NCI-H146 (cell line): ENCODE results near the gene FBXO24.

Experiments
- DNase-seq: peaks from one replicate; lab custom pipeline; 2025; lab: John Stamatoyannopoulos, UW

FBXO24 gene

GRCh38 chr7:100590077-100590737 is 4.1 kb downstream of the FBXO24 start:
- no peak for DNase-seq

- no peak for DNase-seq
These were observed 5.5 kb downstream of the FBXO24 start for GRCh38 chr7:100591596-100591995.

GRCh38 chr7:100595188-100595587 is 9.1 kb downstream of the FBXO24 start:
- DNase-seq: no peak

- no peak for DNase-seq
These were observed 12.3 kb downstream of the FBXO24 start for GRCh38 chr7:100598425-100598824.

- no peak for DNase-seq
These were observed 14.0 kb downstream of the FBXO24 start for GRCh38 chr7:100599911-100600729.

GRCh38 chr7:100600730-100601038 is 14.6 kb downstream of the FBXO24 start:
- no peak for DNase-seq

GRCh38 chr7:100602889-100603725 is 17.0 kb downstream of the FBXO24 start:
- no peak for DNase-seq

GRCh38 chr7:100603726-100604027 is 17.5 kb downstream of the FBXO24 start:
- peak; percentile 43 for DNase-seq

- DNase-seq: peak; percentile 69
These were observed 18.2 kb downstream of the FBXO24 start for GRCh38 chr7:100604028-100604975.

GRCh38 chr7:100604976-100605911 is 19.1 kb downstream of the FBXO24 start:
- DNase-seq: peak; percentile 16

- no peak for DNase-seq
These were observed 20.2 kb downstream of the FBXO24 start for GRCh38 chr7:100606313-100606712.

- DNase-seq: no peak
These were observed 21.0 kb downstream of the FBXO24 start for GRCh38 chr7:100607111-100607510.

GRCh38 chr7:100609958-100610357 is 23.8 kb downstream of the FBXO24 start:
- DNase-seq: no peak

GRCh38 chr7:100611983-100612729 is 26.0 kb downstream of the FBXO24 start, which contains the start of gene MOSPD3:
Gene MOSPD3 (plus strand): TSS chr7:100612540. CDS start chr7:100612792, 252 bp downstream.
- peak; percentile 99 for DNase-seq

GRCh38 chr7:100612730-100613390 is 26.7 kb downstream of the FBXO24 start:
- DNase-seq: no peak

- no peak for DNase-seq
These were observed 27.5 kb downstream of the FBXO24 start for GRCh38 chr7:100613412-100614175.

GRCh38 chr7:100614308-100614861 is 28.3 kb downstream of the FBXO24 start:
- no peak for DNase-seq

GRCh38 chr7:100620239-100620638 is 34.1 kb downstream of the FBXO24 start:
- DNase-seq: no peak
